ENCODE measurements around the gene EFNA4. TPM values are rescaled to one million over a fixed set of nuclear protein-coding genes. Genes with fewer than 3 reads are reported as not detected.
A peak's percentile ranks its signal among the peaks of the same experiment; 100 is the strongest.

The EFNA4 gene
- total and polyA plus RNA-seq, 5 donors from 2014 or later, result 2.5 to 6.1 (median 4.4) TPM

- H3K27ac ChIP-seq (ENCODE audit: insufficient read depth, low read length, poor library complexity, severe bottlenecking), result no peak overlapping the region
- H3K4me1 Mint-ChIP-seq, result peaks cover 2 to 10% (median 4%) of the 10 kb centered on the region in 4 donors
- no peaks in the 10 kb centered on the region for H3K27me3 Mint-ChIP-seq
- H3K36me3 ChIP-seq (ENCODE audit: control insufficient read depth, insufficient read depth, low read length), result no peaks in the 10 kb centered on the region
- ATAC-seq (ENCODE audit: low read depth in 2 of 2), result no peak
- no peak overlapping the region for H3K27ac Mint-ChIP-seq
- H3K4me3 Mint-ChIP-seq, result no peak overlapping the region
- H3K27me3 ChIP-seq (ENCODE audit: control insufficient read depth, insufficient read depth, low read length), result no peaks in the 10 kb centered on the region
- H3K4me3 ChIP-seq (ENCODE audit: low read depth, low read length), result no peak overlapping the region
- H3K9me3 Mint-ChIP-seq, result no peaks in the 10 kb centered on the region
- H3K36me3 Mint-ChIP-seq, result no peaks in the 10 kb centered on the region
- no peak for DNase-seq
- H3K4me1 ChIP-seq (ENCODE audit: control insufficient read depth, insufficient read depth, low read length, poor library complexity, severe bottlenecking), result no peaks in the 10 kb centered on the region
- H3K9me3 ChIP-seq (ENCODE audit: control insufficient read depth in 2 of 2, low read length in 2 of 2), result no peaks in the 10 kb centered on the region
Measured at GRCh38 chr1:155043301-155043702, 20.2 kb upstream of the EFNA4 start.

GRCh38 chr1:155043793-155044192 is 19.7 kb upstream of the EFNA4 start:
- Histone ChIP-seq H3K36me3 (ENCODE audit: control insufficient read depth, insufficient read depth, low read length) (no peaks in the 10 kb centered on the region), H3K9me3 (ENCODE audit: control insufficient read depth in 2 of 2, low read length in 2 of 2) (no peaks in the 10 kb centered on the region), H3K4me3 (ENCODE audit: low read depth, low read length) (no peak overlapping the region), H3K4me1 (ENCODE audit: control insufficient read depth, insufficient read depth, low read length, poor library complexity, severe bottlenecking) (no peaks in the 10 kb centered on the region), H3K27ac (ENCODE audit: insufficient read depth, low read length, poor library complexity, severe bottlenecking) (no peak overlapping the region), H3K27me3 (ENCODE audit: control insufficient read depth, insufficient read depth, low read length) (no peaks in the 10 kb centered on the region)
- ATAC-seq (ENCODE audit: low read depth in 2 of 2) (no peak), DNase-seq (no peak)
- Mint-ChIP-seq H3K4me3 (no peak overlapping the region), H3K27ac (no peak overlapping the region), H3K36me3 (no peaks in the 10 kb centered on the region), H3K4me1 (peaks cover 4 to 10% (median 5%) of the 10 kb centered on the region in 4 donors), H3K27me3 (no peaks in the 10 kb centered on the region), H3K9me3 (no peaks in the 10 kb centered on the region)

GRCh38 chr1:155044365-155044764 is 19.2 kb upstream of the EFNA4 start:
- Histone ChIP-seq H3K36me3 (ENCODE audit: control insufficient read depth, insufficient read depth, low read length) (no peaks in the 10 kb centered on the region), H3K9me3 (ENCODE audit: control insufficient read depth in 2 of 2, low read length in 2 of 2) (no peaks in the 10 kb centered on the region), H3K4me3 (ENCODE audit: low read depth, low read length) (no peak overlapping the region), H3K27me3 (ENCODE audit: control insufficient read depth, insufficient read depth, low read length) (no peaks in the 10 kb centered on the region), H3K4me1 (ENCODE audit: control insufficient read depth, insufficient read depth, low read length, poor library complexity, severe bottlenecking) (no peaks in the 10 kb centered on the region), H3K27ac (ENCODE audit: insufficient read depth, low read length, poor library complexity, severe bottlenecking) (no peak overlapping the region)
- DNase-seq (no peak), ATAC-seq (ENCODE audit: low read depth in 2 of 2) (no peak)
- no peaks in the 10 kb centered on the region for H3K9me3 Mint-ChIP-seq
- H3K36me3 Mint-ChIP-seq, result no peaks in the 10 kb centered on the region
- peak overlapping the region in 1 of 4 donors; percentile 54 for H3K4me3 Mint-ChIP-seq
- peaks cover 4 to 10% (median 5%) of the 10 kb centered on the region in 4 donors for H3K4me1 Mint-ChIP-seq
- no peaks in the 10 kb centered on the region for H3K27me3 Mint-ChIP-seq
- no peak overlapping the region for H3K27ac Mint-ChIP-seq

- Histone ChIP-seq H3K36me3 (ENCODE audit: control insufficient read depth, insufficient read depth, low read length) (no peaks in the 10 kb centered on the region), H3K4me3 (ENCODE audit: low read depth, low read length) (no peak overlapping the region), H3K27ac (ENCODE audit: insufficient read depth, low read length, poor library complexity, severe bottlenecking) (no peak overlapping the region), H3K27me3 (ENCODE audit: control insufficient read depth, insufficient read depth, low read length) (no peaks in the 10 kb centered on the region), H3K9me3 (ENCODE audit: control insufficient read depth in 2 of 2, low read length in 2 of 2) (no peaks in the 10 kb centered on the region), H3K4me1 (ENCODE audit: control insufficient read depth, insufficient read depth, low read length, poor library complexity, severe bottlenecking) (no peaks in the 10 kb centered on the region)
- H3K36me3 Mint-ChIP-seq, result no peaks in the 10 kb centered on the region
- peak; percentile 80 to 82 for ATAC-seq (ENCODE audit: low read depth in 2 of 2)
- H3K27ac Mint-ChIP-seq, result no peak overlapping the region
- no peaks in the 10 kb centered on the region for H3K27me3 Mint-ChIP-seq
- peak overlapping the region in 2 of 4 donors; percentile 3 to 54 for H3K4me3 Mint-ChIP-seq
- peak; percentile 50 to 78 (median 70) for DNase-seq
- no peaks in the 10 kb centered on the region for H3K9me3 Mint-ChIP-seq
- peaks cover 4 to 10% (median 7%) of the 10 kb centered on the region in 4 donors for H3K4me1 Mint-ChIP-seq
Measured at GRCh38 chr1:155044812-155045657, 18.5 kb upstream of the EFNA4 start.

- Mint-ChIP-seq H3K36me3 (no peaks in the 10 kb centered on the region), H3K9me3 (no peaks in the 10 kb centered on the region), H3K4me3 (peak overlapping the region in 3 of 4 donors; percentile 38 to 86 (median 84)), H3K27me3 (no peaks in the 10 kb centered on the region), H3K4me1 (peaks cover 4 to 29% (median 21%) of the 10 kb centered on the region in 4 donors), H3K27ac (peak overlapping the region in 1 of 3 donors; percentile 64)
- ATAC-seq (ENCODE audit: low read depth in 2 of 2), result no peak
- Histone ChIP-seq H3K36me3 (ENCODE audit: control insufficient read depth, insufficient read depth, low read length) (no peaks in the 10 kb centered on the region), H3K4me3 (ENCODE audit: low read depth, low read length) (no peak overlapping the region), H3K4me1 (ENCODE audit: control insufficient read depth, insufficient read depth, low read length, poor library complexity, severe bottlenecking) (peaks cover 25% of the 10 kb centered on the region), H3K27ac (ENCODE audit: insufficient read depth, low read length, poor library complexity, severe bottlenecking) (no peak overlapping the region), H3K9me3 (ENCODE audit: control insufficient read depth in 2 of 2, low read length in 2 of 2) (no peaks in the 10 kb centered on the region), H3K27me3 (ENCODE audit: control insufficient read depth, insufficient read depth, low read length) (no peaks in the 10 kb centered on the region)
- DNase-seq, result no peak
Measured at GRCh38 chr1:155048449-155049334, 14.8 kb upstream of the EFNA4 start.

GRCh38 chr1:155049651-155050559 is 13.6 kb upstream of the EFNA4 start:
- DNase-seq, result no peak
- Histone ChIP-seq H3K4me3 (ENCODE audit: low read depth, low read length) (peak overlapping the region; percentile 51), H3K9me3 (ENCODE audit: control insufficient read depth in 2 of 2, low read length in 2 of 2) (no peaks in the 10 kb centered on the region), H3K27me3 (ENCODE audit: control insufficient read depth, insufficient read depth, low read length) (no peaks in the 10 kb centered on the region), H3K27ac (ENCODE audit: insufficient read depth, low read length, poor library complexity, severe bottlenecking) (peak overlapping the region; percentile 72), H3K4me1 (ENCODE audit: control insufficient read depth, insufficient read depth, low read length, poor library complexity, severe bottlenecking) (peaks cover 25% of the 10 kb centered on the region), H3K36me3 (ENCODE audit: control insufficient read depth, insufficient read depth, low read length) (no peaks in the 10 kb centered on the region)
- Mint-ChIP-seq H3K9me3 (no peaks in the 10 kb centered on the region), H3K4me3 (peak overlapping the region; percentile 84 to 93 (median 88)), H3K27ac (peak overlapping the region in 2 of 3 donors; percentile 64 to 85), H3K4me1 (peaks cover 3 to 28% (median 19%) of the 10 kb centered on the region in 4 donors), H3K27me3 (no peaks in the 10 kb centered on the region), H3K36me3 (no peaks in the 10 kb centered on the region)
- ATAC-seq (ENCODE audit: low read depth in 2 of 2), result no peak

Measured in CD4-positive, CD25-positive, alpha-beta regulatory T cell (primary cell).